Keratinocyte (primary cell): Measurements from ENCODE around the gene KRTAP15-1. TPM values are rescaled to one million over a fixed set of nuclear protein-coding genes. Genes with fewer than 3 reads are reported as not detected.

ENCODE experiments used
- DNase-seq: peaks from one replicate; pipeline ENCODE4 v3.0.0-alpha.2; 2011; ENCODE audit warnings: low read depth, missing footprints, low spot score
- FAIRE-seq: peaks from 2 replicates; lab custom pipeline; 2011; peaks lifted over from hg19 to GRCh38; lab: Jason Lieb, UNC
- H2AFZ ChIP-seq: 2 replicates; pipeline ENCODE4 v1.6.0; 2012; ENCODE audit warnings: low read length, control low read depth, inconsistent platforms; ENCODE audit not compliant: control insufficient read depth
- H3K27ac ChIP-seq: 2 replicates; pipeline ENCODE4 v1.5.1; 2011; ENCODE audit warnings: low read length; ENCODE audit not compliant: control insufficient read depth, insufficient read depth
- H3K27me3 ChIP-seq: 3 replicates; pipeline ENCODE4 v1.6.0; 2011; ENCODE audit warnings: low read length; ENCODE audit not compliant: control insufficient read depth, insufficient read depth; ENCODE audit errors: extremely low read depth
- H3K36me3 ChIP-seq, 2 experiments: 2 replicates in 1 of 2; 3 replicates in 1 of 2; pipeline ENCODE4 v1.5.1; 2011; ENCODE audit warnings: low read length in 2 of 2, mild to moderate bottlenecking in 1 of 2; ENCODE audit not compliant: control insufficient read depth in 2 of 2, insufficient read depth in 2 of 2; ENCODE audit errors: extremely low read depth in 1 of 2
- H3K4me1 ChIP-seq: 3 replicates; pipeline ENCODE4 v1.5.1; 2011; ENCODE audit warnings: low read length; ENCODE audit not compliant: control insufficient read depth, insufficient read depth; ENCODE audit errors: extremely low read depth
- H3K4me2 ChIP-seq: 3 replicates; pipeline ENCODE4 v1.6.0; 2011; ENCODE audit warnings: low read depth, low read length; ENCODE audit not compliant: control insufficient read depth, insufficient read depth; ENCODE audit errors: extremely low read depth
- H3K4me3 ChIP-seq, 3 experiments: fragments of 200-600 bp in 1 of 3; sonication (generic) in 1 of 3; 2 replicates in 2 of 3; 3 replicates in 1 of 3; pipeline ENCODE4 v1.5.1; 2011 to 2016; ENCODE audit warnings: low read length in 3 of 3, mild to moderate bottlenecking in 3 of 3, control low read depth in 2 of 3, inconsistent platforms in 1 of 3, low read depth in 1 of 3, mixed read lengths in 1 of 3, mixed run types in 1 of 3, moderate library complexity in 1 of 3; ENCODE audit not compliant: control insufficient read depth in 2 of 3, insufficient read depth in 2 of 3; ENCODE audit errors: extremely low read depth in 1 of 3
- H3K79me2 ChIP-seq: 2 replicates; pipeline ENCODE4 v1.6.0; 2012; ENCODE audit warnings: low read length; ENCODE audit not compliant: control insufficient read depth, insufficient read depth
- H3K9ac ChIP-seq: 3 replicates; pipeline ENCODE4 v1.6.0; 2011; ENCODE audit warnings: low read length; ENCODE audit not compliant: control insufficient read depth, insufficient read depth; ENCODE audit errors: extremely low read depth
- H3K9me1 ChIP-seq: 3 replicates; pipeline ENCODE4 v1.6.0; 2011; ENCODE audit warnings: low read length; ENCODE audit not compliant: control insufficient read depth, insufficient read depth; ENCODE audit errors: extremely low read depth
- H3K9me3 ChIP-seq: 2 replicates; pipeline ENCODE4 v1.5.1; 2012; ENCODE audit warnings: low read depth, low read length; ENCODE audit not compliant: control insufficient read depth
- H4K20me1 ChIP-seq: 3 replicates; pipeline ENCODE4 v1.6.0; 2011; ENCODE audit warnings: low read length; ENCODE audit not compliant: control insufficient read depth, insufficient read depth; ENCODE audit errors: extremely low read depth
- EZH2 ChIP-seq: IDR thresholded peaks from one replicate; pipeline ENCODE4 v1.6.1; 2012; ENCODE audit warnings: inconsistent platforms, mild to moderate bottlenecking, low read length, moderate library complexity
- dilution Hi-C: fragments of 300-500 bp; cut with MboI; formaldehyde crosslinking; loops from one replicate; pipeline ENCODE4 v1.7.0; 2020; ENCODE audit warnings: low sequenced_read_pairs; ENCODE audit not compliant: extremely low pct_ligation_motif_present
- polyA plus RNA-seq, 5 experiments: library from polyadenylated mRNA; depleted of rRNA in 3 of 5; stranded (reverse) in 3 of 5; stranded (forward) in 1 of 5; unstranded in 1 of 5; fragments of >200 nt; gene quantifications; 1 replicate in 1 of 5; 2 replicates in 3 of 5; 3 replicates in 1 of 5; pipeline versions ENCODE4 v1.2.1 to v1.2.3, GENCODE V29; 2011 to 2012; ENCODE audit warnings: missing spikeins in 2 of 5, low read depth in 1 of 5, low replicate concordance in 1 of 5
- TF ChIP-seq, protein P1 (sequence below), 3 experiments: IDR thresholded peaks in 1 of 3; conservative IDR thresholded peaks in 1 of 3; optimal IDR thresholded peaks in 1 of 3; 2 replicates in 2 of 3; 3 replicates in 1 of 3; pipeline versions ENCODE3 to v1.5.1; 2011; ENCODE audit warnings: low read length in 3 of 3, mild to moderate bottlenecking in 3 of 3, moderate library complexity in 2 of 3, control low read depth in 1 of 3, inconsistent platforms in 1 of 3; ENCODE audit not compliant: insufficient read depth in 2 of 3; ENCODE audit errors: extremely low read depth in 1 of 3

Gene KRTAP15-1
- polyA plus RNA-seq, 1 donor (not counting 4 experiments of a cell fraction or from before 2014, with no cell fraction given): not detected

GRCh38 chr21:30463713-30464112 is 23.6 kb downstream of the KRTAP15-1 start:
- Histone ChIP-seq H3K9ac (no peak overlapping the region), H3K4me2 (no peak overlapping the region), H3K4me1 (no peaks in the 10 kb centered on the region), H3K9me1 (no peaks in the 10 kb centered on the region), H3K9me3 (no peaks in the 10 kb centered on the region), H3K27me3 (no peaks in the 10 kb centered on the region), H3K79me2 (no peaks in the 10 kb centered on the region), H4K20me1 (no peaks in the 10 kb centered on the region), H3K36me3 (no peaks in the 10 kb centered on the region), H3K27ac (no peak overlapping the region), H2AFZ (no peak overlapping the region), H3K4me3 (no peak overlapping the region)
- dilution Hi-C loops: no loop called here
- DNase-seq (no peak), FAIRE-seq (no peak)
- no peak for TF ChIP-seq EZH2
- TF ChIP-seq, protein P1, sequence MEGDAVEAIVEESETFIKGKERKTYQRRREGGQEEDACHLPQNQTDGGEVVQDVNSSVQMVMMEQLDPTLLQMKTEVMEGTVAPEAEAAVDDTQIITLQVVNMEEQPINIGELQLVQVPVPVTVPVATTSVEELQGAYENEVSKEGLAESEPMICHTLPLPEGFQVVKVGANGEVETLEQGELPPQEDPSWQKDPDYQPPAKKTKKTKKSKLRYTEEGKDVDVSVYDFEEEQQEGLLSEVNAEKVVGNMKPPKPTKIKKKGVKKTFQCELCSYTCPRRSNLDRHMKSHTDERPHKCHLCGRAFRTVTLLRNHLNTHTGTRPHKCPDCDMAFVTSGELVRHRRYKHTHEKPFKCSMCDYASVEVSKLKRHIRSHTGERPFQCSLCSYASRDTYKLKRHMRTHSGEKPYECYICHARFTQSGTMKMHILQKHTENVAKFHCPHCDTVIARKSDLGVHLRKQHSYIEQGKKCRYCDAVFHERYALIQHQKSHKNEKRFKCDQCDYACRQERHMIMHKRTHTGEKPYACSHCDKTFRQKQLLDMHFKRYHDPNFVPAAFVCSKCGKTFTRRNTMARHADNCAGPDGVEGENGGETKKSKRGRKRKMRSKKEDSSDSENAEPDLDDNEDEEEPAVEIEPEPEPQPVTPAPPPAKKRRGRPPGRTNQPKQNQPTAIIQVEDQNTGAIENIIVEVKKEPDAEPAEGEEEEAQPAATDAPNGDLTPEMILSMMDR (optimal IDR thresholded peaks at IDR 0.05 in 1 of 3, IDR thresholded peaks at IDR 0.05 in 1 of 3, conservative IDR thresholded peaks at IDR 0.05 in 1 of 3; ENCODE audit: extremely low read depth in 1 of 3, insufficient read depth in 2 of 3, low read length in 3 of 3): peak; percentile 48 to 75 (median 56)

GRCh38 chr21:30468900-30469714 is 29.0 kb downstream of the KRTAP15-1 start:
- H3K4me3 ChIP-seq: no peak overlapping the region
- H2AFZ ChIP-seq: no peak overlapping the region
- H3K36me3 ChIP-seq: no peaks in the 10 kb centered on the region
- dilution Hi-C loops: no loop called here
- DNase-seq (no peak), FAIRE-seq (no peak)
- no peak overlapping the region for H3K4me2 ChIP-seq
- no peaks in the 10 kb centered on the region for H3K9me3 ChIP-seq
- H3K79me2 ChIP-seq: no peaks in the 10 kb centered on the region
- H3K4me1 ChIP-seq: no peaks in the 10 kb centered on the region
- no peaks in the 10 kb centered on the region for H3K27me3 ChIP-seq
- H3K9me1 ChIP-seq: no peaks in the 10 kb centered on the region
- no peak overlapping the region for H3K27ac ChIP-seq
- TF ChIP-seq EZH2: no peak
- TF ChIP-seq, protein P1 (optimal IDR thresholded peaks at IDR 0.05 in 1 of 3, IDR thresholded peaks at IDR 0.05 in 1 of 3, conservative IDR thresholded peaks at IDR 0.05 in 1 of 3; ENCODE audit: extremely low read depth in 1 of 3, insufficient read depth in 2 of 3, low read length in 3 of 3): no peak
- no peak overlapping the region for H3K9ac ChIP-seq
- H4K20me1 ChIP-seq: no peaks in the 10 kb centered on the region
